ENCODE measurements around the gene MYO18A. TPM values are rescaled to one million over a fixed set of nuclear protein-coding genes. Genes with fewer than 3 reads are reported as not detected.
"Not testable (repeated sequence)": the region's sequence is repeated elsewhere in the genome, so short reads cannot be mapped to it uniquely, and the experiment has no call there.

The MYO18A gene
- total RNA-seq, 1 experiment from 2014 or later = 10.6 TPM

GRCh38 chr17:29195465-29196081 is 15.4 kb upstream of the MYO18A start:
- no peak for DNase-seq (ENCODE audit: extremely low read depth, low read depth)

GRCh38 chr17:29194669-29195068 is 14.5 kb upstream of the MYO18A start:
- no peak for DNase-seq (ENCODE audit: extremely low read depth, low read depth)

DNA sequence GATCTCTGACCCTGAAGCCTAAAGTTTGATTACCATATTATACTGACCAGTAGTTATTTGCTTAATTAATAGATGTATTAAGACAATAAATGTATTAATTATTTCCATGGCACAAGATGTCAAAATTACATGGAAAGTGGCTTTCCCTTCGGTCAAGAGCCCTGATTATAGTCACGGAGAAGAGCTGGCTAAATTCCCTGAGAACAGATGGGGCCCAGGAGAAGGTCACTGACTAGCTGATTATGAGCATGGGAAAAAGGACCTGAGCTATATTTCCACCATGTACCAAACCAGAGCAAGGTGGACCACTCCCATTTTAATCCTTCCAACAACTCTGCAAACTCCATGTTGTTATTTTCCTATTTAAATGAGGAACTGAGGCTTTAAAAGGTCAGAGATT is 12.9 kb upstream of the MYO18A start:
- DNase-seq (ENCODE audit: extremely low read depth, low read depth) = no peak

GRCh38 chr17:29190592-29191207 is 10.5 kb upstream of the MYO18A start:
- no peak for DNase-seq (ENCODE audit: extremely low read depth, low read depth)

- no peak for DNase-seq (ENCODE audit: extremely low read depth, low read depth)
Observed at GRCh38 chr17:29190039-29190438, 9.8 kb upstream of the MYO18A start.

DNA sequence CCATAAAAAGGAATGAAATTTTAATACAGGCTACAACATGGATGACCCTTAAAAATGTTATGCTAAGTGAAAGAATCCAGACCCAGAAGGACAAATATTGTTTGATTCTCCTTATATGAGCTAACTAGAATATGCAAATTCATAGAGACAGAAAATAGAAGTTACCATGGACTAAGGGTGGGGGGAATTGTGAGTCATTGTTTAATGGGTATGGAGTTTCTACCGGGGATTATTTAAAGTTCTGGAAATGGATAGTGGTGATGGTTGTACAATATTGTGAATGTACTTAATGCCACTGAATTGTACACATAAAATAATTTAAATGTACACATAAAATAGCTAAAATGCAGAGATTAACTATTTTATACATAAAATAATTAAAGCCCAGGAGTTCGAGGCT is 9.2 kb upstream of the MYO18A start:
- no peak for DNase-seq (ENCODE audit: extremely low read depth, low read depth)

DNA sequence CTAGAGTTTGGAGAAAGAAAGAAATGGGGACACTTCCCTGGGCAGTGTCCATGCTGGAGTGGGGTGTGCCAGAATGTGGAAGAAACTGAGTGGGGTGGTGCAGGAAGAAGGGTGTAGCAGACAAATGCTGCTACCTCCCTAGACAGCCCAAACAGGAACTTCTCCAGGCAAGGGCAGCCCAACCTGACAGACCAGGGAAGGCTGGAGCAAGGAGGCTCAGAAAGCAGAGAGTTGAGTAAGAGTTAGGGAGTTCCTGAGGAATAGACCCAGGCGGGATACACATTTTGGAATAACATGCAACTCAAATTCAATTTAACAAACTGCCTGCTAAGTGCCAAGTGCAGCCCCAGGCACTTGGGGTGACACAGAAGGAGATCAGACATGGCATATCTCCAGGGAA is 1.0 kb upstream of the MYO18A start:
- DNase-seq (ENCODE audit: extremely low read depth, low read depth) = no peak

- DNase-seq (ENCODE audit: extremely low read depth, low read depth) = no peak
Observed at GRCh38 chr17:29180788-29181160, 576 bp upstream of the MYO18A start.

- no peak for DNase-seq (ENCODE audit: extremely low read depth, low read depth)
Observed at GRCh38 chr17:29179232-29180033, 765 bp downstream of the MYO18A start.

DNA sequence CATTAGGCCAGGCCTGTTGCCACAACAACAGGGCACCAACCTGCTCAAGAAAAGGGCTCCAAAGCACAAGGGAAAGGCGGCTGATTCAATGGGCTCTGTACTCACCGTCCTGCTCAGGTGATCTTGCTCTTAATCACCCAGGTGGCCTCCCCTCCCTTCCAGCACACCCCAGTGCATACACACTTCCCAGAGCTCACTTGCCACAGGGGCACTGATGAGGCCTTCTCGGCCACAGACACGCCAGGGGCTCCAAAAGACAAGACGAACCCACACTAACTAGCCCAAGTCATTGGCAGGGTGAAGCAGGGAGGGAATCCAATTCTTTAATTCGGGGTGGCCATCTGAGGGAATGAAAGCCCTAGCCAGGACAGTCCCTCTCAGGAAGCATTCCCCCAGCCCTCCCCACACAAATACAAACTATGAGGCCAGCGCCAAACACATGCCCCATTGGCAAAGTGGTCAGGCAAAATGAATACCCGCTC is 1.4 kb downstream of the MYO18A start:
- DNase-seq (ENCODE audit: extremely low read depth, low read depth) = no peak

DNA sequence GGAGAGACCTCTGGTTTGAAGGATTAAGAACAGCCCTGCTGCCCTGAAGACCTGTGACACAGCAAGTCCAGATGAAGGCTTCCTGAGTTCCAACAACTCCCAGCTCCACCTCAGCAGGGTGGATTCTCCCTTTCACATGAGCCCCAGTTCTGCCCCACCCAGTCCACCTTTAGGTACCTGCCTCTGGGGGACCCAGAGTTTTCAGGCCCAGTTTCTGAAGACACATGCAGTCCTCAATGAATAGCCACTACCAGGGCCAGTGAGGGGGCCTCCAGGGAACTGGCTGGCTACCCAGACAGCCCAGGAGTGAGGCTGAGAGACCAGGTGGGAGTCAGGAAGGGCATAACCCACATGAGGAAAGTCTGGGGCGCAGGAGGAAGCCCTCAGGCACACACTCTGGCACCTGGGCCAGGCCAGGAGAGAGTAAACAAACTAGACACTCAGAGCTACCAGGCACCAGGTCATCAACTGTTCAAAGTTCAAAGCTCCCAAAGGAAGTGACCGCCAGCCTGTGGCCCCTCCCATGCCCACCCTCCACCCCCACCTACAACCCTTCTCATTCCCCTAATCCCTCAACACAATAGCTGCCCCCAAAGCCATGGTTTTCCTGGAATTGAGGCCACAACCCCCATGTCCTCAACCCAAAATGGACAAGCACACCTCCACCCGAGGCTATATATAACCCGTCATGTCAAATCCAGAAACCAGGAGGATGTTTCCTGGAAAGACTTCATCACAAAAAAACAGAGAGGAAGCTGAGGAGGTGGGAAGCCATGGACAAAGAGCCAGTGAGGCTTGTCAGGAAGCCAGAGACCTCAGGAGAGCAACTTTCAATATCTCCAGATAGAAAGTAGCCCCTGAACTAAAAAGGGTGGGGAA is 2.1 kb downstream of the MYO18A start:
- DNase-seq (ENCODE audit: extremely low read depth, low read depth) = no peak

GRCh38 chr17:29177541-29177870 is 2.7 kb downstream of the MYO18A start:
- no peak for DNase-seq (ENCODE audit: extremely low read depth, low read depth)

DNA sequence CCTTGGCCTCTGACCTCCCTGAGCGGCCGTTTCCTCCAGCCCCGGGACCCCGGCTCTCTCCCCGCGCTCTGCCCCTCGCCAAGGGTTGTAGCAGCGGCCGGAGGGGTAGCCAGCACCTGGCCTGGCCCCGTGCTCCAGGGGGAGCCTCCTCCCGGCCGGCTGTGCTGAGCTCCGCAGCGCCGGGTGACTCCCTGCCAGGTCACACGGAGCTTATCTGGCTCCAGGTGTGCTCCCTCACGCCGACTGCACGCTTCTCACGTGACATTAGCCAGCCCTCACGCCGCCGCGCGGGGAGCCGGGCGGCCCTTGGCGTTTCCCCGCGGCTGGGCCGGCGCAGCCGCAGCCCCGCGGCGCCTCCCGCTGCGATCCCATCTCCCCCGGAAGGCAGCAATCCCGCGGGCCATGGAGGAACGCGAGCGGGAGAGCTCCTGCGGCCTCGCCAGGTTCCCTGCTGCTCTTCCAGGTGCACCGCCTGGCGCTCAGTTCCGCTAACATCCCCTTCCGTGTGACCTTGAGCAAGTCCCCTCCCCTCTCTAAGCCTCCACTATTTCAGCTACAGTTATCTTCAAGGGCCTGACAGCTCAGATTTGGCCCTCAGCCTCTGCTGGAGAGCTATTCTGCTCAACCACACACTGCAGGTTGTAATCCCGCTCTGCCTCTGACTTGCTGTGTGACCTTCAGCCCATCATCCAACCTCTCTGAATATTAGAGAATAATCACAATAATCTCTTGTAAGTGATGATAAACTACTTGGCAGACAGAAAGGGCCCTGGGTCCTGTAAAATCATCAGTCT is 3.4 kb downstream of the MYO18A start:
- DNase-seq (ENCODE audit: extremely low read depth, low read depth) = no peak

- DNase-seq (ENCODE audit: extremely low read depth, low read depth) = no peak
Observed at GRCh38 chr17:29175349-29175748, 4.8 kb downstream of the MYO18A start.

DNA sequence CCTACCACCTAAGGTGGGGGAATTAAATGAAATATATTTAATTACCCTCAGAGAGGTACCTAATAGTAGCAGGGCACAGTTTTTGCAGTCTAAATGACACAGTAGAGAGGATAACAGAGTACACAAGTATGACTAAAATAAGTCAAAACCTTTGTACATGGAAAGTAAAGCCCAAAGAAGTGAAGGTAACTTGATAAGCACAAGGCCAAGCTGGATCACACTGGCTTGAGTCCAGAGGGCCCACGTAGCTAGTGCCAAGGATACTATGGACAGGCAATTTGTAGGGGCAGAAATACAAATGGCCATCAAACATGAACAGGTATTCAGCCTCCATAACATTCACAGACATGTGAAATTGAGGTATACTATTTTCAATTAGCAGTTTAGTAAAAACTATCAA is 7.6 kb downstream of the MYO18A start:
- DNase-seq (ENCODE audit: extremely low read depth, low read depth) = no peak

GRCh38 chr17:29170682-29171081 is 9.5 kb downstream of the MYO18A start:
- DNase-seq (ENCODE audit: extremely low read depth, low read depth) = no peak

GRCh38 chr17:29169806-29170591 is 10.2 kb downstream of the MYO18A start:
- no peak for DNase-seq (ENCODE audit: extremely low read depth, low read depth)

- DNase-seq (ENCODE audit: extremely low read depth, low read depth) = not testable (repeated sequence)
Observed at GRCh38 chr17:29168759-29169126, 11.5 kb downstream of the MYO18A start.

- DNase-seq (ENCODE audit: extremely low read depth, low read depth) = no peak
Observed at GRCh38 chr17:29168079-29168758, 12.0 kb downstream of the MYO18A start.
